ENCODE results near the gene AREG.

The AREG gene

DNA sequence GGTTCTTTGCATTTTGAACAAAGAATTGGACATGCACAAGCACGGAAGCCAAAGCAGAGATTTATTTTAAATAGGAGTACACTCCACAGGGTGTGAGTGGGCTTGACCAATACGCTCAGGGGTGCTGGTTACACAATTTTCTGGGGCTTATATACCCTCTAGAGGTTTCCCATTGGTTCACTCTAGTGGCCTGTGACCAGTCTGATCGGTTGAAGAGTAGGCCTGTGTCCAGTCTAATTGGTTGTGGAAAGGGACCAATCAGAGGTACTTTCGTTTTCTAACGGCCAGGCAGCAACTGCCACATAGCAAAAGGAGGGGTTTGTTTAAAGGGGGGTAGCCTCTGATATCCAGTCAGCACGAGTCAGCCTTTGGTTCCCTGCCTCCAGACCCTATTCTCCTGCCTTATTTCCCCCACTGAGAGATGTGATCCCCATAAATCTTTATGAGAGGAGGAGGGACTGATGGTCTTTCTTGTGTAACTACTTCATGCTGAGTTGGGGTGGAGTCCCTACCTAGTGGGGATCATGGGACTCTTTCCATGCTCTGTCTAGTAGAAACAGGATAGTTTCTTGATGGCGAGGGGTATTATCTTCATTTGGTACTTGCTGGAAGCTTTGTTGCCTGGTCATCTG, 11.3 kb upstream of the AREG start:
- DNase-seq: no peak

- DNase-seq: no peak
Observed at GRCh38 chr4:74435296-74435695, 9.6 kb upstream of the AREG start.

GRCh38 chr4:74437866-74438265, 7.1 kb upstream of the AREG start:
- DNase-seq: no peak

DNA sequence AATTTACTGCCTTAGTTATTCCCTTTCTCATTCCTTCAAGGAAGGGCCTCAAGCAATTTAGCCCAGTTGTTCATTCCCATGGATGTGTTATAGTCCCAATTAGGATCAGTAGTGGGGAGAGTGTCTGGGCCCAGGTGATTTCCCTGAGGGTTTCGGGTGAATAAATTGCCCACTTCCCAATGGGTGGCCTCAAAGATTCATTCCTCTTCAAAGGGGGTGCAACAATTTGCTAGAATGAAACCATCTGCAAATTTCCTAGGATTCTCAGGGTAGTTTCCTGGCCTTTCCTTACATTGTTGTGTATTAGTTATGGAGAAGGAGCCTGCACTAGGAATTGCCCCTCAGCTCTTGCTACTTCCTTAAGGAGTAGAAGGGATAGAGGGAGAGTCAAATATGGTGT, 6.3 kb upstream of the AREG start:
- no peak for DNase-seq

- DNase-seq: no peak
Observed at GRCh38 chr4:74439952-74440351, 5.0 kb upstream of the AREG start.

DNA sequence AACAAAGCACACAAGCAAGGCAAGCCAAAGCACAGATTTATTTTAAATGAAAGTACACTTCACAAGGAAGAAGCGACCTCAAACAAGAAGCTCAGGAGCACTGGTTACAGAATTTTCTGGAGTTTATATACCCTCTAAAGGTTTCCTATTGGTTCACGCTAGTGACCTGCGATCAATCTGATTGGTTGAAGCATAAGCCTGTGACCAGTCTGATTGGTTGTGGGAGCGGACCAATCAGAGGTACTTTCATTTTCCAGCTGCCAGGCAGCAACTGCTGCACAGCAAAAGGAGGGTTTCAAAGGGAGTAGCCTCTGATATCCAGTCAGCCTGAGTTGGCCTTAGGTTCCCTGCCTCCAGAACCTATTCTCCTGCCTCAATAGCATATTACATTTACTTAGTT, 4.6 kb upstream of the AREG start:
- no peak for DNase-seq

DNA sequence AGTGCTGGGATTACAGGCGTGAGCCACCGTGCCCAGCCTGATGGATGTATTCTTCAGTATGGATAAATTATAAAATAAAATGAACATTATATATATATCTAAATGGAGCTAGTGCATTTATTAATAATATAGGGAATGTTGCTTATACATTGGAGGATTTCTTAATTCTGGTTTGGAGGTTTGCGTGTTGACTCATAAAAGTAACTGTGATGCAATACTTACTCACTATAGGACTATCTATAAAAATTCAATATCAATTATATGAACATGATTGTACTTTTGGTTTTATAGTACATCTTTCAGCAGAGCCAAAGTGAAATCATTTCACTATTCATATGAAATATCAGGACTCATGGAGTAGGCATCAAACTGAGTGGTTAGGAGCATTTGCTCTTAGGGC, 3.2 kb upstream of the AREG start:
- no peak for DNase-seq

DNA sequence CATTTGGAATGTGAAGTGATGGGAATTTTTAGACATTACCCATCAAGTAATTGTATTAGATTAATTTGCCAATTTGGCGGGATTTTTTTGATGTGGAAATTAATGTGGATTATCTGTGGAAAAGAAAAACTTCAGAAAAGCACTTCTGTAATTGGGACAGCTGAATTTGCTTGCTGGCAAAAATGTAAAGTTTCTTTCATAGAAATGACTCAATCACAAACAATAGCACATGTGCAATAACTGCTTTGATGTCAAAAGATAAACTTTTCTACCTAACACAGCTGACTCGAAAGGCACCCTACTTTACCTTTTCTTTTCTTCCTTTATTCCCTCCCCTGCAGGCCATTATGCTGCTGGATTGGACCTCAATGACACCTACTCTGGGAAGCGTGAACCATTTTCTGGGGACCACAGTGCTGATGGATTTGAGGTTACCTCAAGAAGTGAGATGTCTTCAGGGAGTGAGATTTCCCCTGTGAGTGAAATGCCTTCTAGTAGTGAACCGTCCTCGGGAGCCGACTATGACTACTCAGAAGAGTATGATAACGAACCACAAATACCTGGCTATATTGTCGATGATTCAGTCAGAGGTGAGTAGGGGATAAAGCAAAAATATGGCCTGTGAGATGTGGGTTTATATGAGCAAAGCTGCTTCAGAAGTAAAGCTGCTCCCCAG, 1.4 kb downstream of the AREG start:
- DNase-seq: no peak

- DNase-seq: no peak
Observed at GRCh38 chr4:74446896-74447295, 2.0 kb downstream of the AREG start.

DNA sequence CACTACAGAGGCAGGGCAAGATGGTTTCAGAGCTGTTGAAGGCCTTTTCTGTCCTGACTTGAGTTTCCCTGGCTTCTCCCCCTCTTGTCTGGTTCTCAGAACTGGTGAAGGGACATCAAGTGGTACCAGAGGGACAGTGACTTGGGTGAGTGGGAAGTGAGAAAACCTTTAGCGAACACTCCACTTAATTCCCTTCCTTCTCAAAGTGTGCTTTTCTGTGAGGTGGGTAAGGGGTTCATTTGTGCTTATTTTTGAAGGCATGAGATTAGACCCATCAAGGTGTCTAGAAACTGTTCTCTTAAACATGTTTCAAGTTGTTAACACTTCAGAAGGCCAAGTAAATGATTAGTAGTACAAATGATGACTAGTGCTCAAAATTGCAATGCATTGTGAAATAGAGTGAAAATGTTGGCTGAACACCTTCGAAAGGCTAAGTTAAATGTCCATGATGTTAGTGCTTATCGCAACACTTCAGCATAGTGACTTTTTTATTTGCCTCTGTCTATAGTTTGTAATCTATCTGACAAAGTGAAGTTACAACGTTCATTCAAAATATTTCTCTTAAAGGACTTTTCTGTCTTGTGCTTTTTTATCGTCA, 2.8 kb downstream of the AREG start:
- DNase-seq: no peak

DNA sequence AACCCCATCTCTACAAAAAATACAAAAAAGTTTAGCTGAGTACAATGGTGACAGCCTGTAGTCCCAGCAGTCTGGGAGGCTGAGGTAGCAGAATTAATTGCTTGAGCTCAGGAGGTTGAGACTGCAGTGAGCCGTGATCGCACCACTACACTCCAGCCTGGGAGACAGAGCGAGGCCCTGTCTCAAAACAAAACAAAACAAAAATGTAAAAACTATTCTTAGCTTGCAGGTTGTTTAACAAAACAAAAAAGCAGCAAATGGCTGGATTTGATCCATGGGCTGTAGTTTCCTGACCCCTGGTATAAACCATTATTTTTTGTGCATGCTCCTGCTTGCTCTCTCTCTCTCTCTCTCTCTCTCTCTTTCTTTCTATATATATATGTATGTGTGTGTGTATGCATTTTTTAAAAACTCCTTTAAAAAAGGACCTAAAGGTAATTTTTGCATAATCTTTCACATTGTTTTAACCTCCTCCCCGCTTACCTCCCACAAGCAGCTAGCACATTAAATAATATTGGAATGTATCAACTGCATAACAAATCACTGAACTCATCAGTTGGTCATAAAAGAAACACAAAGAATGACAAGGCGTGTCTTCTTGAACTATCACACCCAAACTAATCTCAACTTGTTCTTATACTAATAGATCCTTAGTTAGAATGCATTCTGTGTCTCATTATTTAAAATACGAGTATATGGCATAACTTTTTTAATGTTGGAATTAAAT, 4.8 kb downstream of the AREG start:
- no peak for DNase-seq

- no peak for DNase-seq
Observed at GRCh38 chr4:74450298-74450683, 5.4 kb downstream of the AREG start.

GRCh38 chr4:74451214-74451661, 6.3 kb downstream of the AREG start:
- DNase-seq: no peak

GRCh38 chr4:74453037-74453635, 8.2 kb downstream of the AREG start:
- no peak for DNase-seq

DNA sequence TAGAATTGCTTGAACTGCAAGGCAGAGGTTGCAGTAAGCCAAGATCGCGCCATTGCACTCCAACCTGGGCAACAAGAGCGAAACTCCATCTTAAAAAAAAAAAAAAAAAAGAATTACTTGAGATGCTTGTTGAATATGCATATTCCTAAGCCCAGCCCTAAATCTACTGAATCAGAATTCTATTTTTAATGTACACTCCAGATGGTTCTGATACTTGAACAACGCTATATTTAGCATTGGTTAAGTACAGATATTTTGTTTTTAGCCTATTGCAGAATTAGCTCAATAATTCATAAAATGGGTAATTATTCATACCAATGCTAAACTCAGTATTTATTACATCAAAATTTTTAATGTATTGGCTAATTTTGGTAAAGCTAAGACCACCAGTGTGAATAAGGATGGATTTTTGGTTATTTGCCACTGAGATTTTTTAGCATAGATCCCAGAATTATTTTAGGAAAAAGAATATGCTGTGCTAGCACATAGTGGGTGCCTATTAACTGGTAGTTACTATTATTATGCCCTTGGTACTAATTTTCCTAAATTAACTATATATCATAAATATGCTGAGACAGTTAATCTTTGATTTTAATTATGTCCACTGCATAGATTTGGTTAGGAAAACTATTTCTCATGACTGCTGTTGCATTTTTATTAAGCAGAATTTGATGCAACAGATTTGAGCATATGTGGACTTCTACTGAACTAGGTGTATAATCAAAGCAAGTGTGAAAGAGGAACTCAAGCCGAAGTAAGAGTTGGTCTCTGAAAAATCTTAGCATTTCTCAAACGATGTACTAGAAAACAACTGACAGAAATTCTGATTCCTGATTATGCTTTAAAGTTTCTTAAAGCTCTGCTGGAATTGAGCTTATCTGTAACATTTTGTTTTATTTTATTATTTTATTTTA, 9.2 kb downstream of the AREG start:
- DNase-seq: no peak

DNA sequence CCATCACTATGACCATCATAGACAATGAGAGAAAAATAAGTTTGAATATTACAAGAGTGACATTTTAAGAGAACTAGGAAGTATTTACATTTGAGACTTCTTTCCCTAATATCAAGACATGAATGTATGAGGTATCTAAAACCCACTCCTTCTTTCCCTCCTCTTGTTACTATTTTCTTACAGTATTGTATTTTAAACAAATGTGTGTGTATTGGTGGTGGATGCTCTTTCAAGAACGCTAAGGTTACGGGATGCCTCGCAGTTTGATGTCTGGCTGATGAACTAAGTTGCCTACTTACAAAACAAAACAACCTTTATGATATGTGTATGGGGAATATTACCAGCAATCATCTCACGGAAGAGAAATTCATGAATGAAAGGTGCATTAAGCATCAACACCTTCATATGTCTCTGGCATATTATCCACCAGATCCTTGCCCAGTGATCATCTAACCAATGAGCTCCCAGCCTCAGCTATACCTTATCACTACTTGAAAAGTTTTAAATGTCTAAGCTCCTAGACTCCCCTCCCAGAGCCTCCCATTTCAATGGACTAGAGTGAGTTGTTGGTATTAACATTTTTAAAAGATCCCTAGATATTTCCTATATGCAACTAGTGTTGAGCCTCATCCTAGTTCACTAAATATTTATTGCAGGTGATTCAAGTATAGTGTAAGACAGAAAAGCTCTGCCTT, 10.6 kb downstream of the AREG start:
- no peak for DNase-seq

DNA sequence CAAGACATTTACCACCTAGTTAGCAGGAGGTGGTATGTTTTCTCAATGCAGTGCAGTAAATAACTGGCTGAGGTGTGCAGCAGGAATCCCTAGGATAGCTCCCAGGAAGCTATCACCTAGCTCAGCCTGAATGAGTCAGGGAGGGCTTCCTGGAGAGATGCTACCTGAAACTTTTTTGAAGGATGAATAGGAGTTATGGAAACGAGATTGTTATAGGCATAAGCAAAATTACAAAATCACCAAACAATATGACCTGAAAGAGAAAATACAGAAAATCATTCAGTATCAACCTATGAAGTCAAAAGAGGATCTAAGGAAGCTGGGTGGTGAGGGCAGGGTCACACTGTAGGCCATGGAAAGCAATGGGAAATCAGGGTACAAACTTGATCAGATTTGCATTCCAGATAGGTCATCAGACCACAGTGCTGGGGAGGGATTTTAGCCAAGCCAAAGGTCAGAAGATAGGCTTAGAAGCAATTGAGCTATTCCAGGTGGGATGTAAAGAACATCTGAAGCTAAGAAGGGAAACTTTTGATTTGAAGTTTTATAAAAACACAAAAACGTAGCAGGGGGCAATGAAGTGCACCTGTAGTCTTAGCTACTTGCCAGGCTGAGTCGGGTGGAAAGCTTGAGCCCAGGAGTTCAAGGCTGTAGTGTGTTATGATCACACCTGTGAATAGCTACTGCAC, 11.3 kb downstream of the AREG start:
- DNase-seq: no peak

- no peak for DNase-seq
Observed at GRCh38 chr4:74456849-74457395, 12.0 kb downstream of the AREG start.

- no peak for DNase-seq
Observed at GRCh38 chr4:74460833-74461232, 15.9 kb downstream of the AREG start.

GRCh38 chr4:74463123-74463522, 18.2 kb downstream of the AREG start:
- DNase-seq: no peak

GRCh38 chr4:74464291-74464690, 19.4 kb downstream of the AREG start:
- no peak for DNase-seq

Data from effector CD8-positive, alpha-beta T cell (primary cell).